IMR-90 (cell line): ENCODE results near the gene RNF2. TPM values are rescaled to one million over a fixed set of nuclear protein-coding genes. Genes with fewer than 3 reads are reported as not detected.

Experiments used
- ATAC-seq: fragments of 200-7000 bp; cut with Tn5 transposase; 2 replicates; pipeline ENCODE4 v1.9.1; 2020; ENCODE audit warnings: low read depth, mild to moderate bottlenecking, moderate library complexity
- BruUV-seq: library from RNA; stranded (reverse); fragments of 400-500 nt; replicated peaks from 2 replicates; lab custom pipeline; 2021; lab: Mats Ljungman, UMichigan
- CTCF ChIA-PET: fragments of 300-600 bp; formaldehyde crosslinking; extraction: SDS; loops from one replicate; lab custom pipeline; 2021; ENCODE audit warnings: antibody characterized with exemption; lab: Yijun Ruan, JAX
- POLR2A ChIA-PET: fragments of 300-600 bp; sonication (Branson Sonifier 250); formaldehyde crosslinking; loops from one replicate; lab custom pipeline; 2022; ENCODE audit warnings: antibody characterized with exemption; ENCODE audit not compliant: unreplicated experiment; lab: Charles Lee
- DNase-seq: peaks from one replicate; pipeline ENCODE4 v3.0.0; 2013
- H2AFZ ChIP-seq: replicated peaks from 2 replicates; pipeline ENCODE3; 2013; ENCODE audit warnings: low read length, mild to moderate bottlenecking; ENCODE audit not compliant: poor library complexity
- H2AK5ac ChIP-seq: 2 replicates; pipeline ENCODE4 v1.6.1; 2013; ENCODE audit warnings: low read depth, low read length, inconsistent platforms
- H2AK9ac ChIP-seq: replicated peaks from 2 replicates; pipeline ENCODE3; 2013; ENCODE audit warnings: mild to moderate bottlenecking, low read depth, low read length, moderate library complexity; ENCODE audit not compliant: poor library complexity
- H2BK120ac ChIP-seq: 2 replicates; pipeline ENCODE4 v1.6.1; 2013; ENCODE audit warnings: low read depth, low read length, inconsistent platforms
- H2BK15ac ChIP-seq: 3 replicates; pipeline ENCODE4 v1.6.1; 2013; ENCODE audit warnings: low read depth, low read length, inconsistent platforms
- H2BK20ac ChIP-seq: 2 replicates; pipeline ENCODE4 v1.6.1; 2013; ENCODE audit warnings: low read depth, mild to moderate bottlenecking, inconsistent platforms, low read length, moderate library complexity
- H2BK5ac ChIP-seq: 2 replicates; pipeline ENCODE4 v1.6.1; 2013; ENCODE audit warnings: mild to moderate bottlenecking, low read depth, low read length, inconsistent platforms; ENCODE audit not compliant: poor library complexity, severe bottlenecking
- H3K14ac ChIP-seq: replicated peaks from 2 replicates; pipeline ENCODE4 v1.6.1; 2013; ENCODE audit warnings: low read depth, low read length, inconsistent platforms
- H3K18ac ChIP-seq: 2 replicates; pipeline ENCODE4 v1.6.1; 2013; ENCODE audit warnings: low read depth, low read length, control low read depth
- H3K23ac ChIP-seq: 2 replicates; pipeline ENCODE4 v1.6.1; 2013; ENCODE audit warnings: low read depth, low read length, inconsistent platforms
- H3K27ac ChIP-seq: 2 replicates; pipeline ENCODE4 v1.5.1; 2013; ENCODE audit warnings: mild to moderate bottlenecking, control low read depth, low read length; ENCODE audit not compliant: insufficient read depth
- H3K27me3 ChIP-seq: 2 replicates; pipeline ENCODE4 v1.6.1; 2013; ENCODE audit warnings: low read length; ENCODE audit not compliant: control insufficient read depth, insufficient read depth
- H3K36me3 ChIP-seq: 2 replicates; pipeline ENCODE4 v1.6.1; 2013; ENCODE audit warnings: low read length, mixed read lengths; ENCODE audit not compliant: control insufficient read depth, insufficient read depth
- H3K4ac ChIP-seq: 2 replicates; pipeline ENCODE4 v1.6.1; 2013; ENCODE audit warnings: low read depth, low read length, inconsistent platforms
- H3K4me1 ChIP-seq: 2 replicates; pipeline ENCODE4 v1.6.1; 2013; ENCODE audit warnings: low read length, mixed read lengths; ENCODE audit not compliant: control insufficient read depth, insufficient read depth
- H3K4me2 ChIP-seq: 2 replicates; pipeline ENCODE4 v1.6.1; 2013; ENCODE audit warnings: low read depth, mild to moderate bottlenecking, control low read depth, low read length, moderate library complexity
- H3K4me3 ChIP-seq: 2 replicates; pipeline ENCODE4 v1.5.1; 2013; ENCODE audit warnings: low read depth, mild to moderate bottlenecking, control low read depth, low read length, moderate library complexity; ENCODE audit not compliant: insufficient read depth
- H3K56ac ChIP-seq: 2 replicates; pipeline ENCODE4 v1.6.1; 2013; ENCODE audit warnings: low read length, inconsistent platforms; ENCODE audit not compliant: insufficient read depth; ENCODE audit errors: extremely low read depth
- H3K79me1 ChIP-seq, 2 experiments: 2 replicates each; pipeline ENCODE4 v1.6.1; 2013; ENCODE audit warnings: low read length in 2 of 2, inconsistent platforms in 1 of 2, low read depth in 1 of 2
- H3K9ac ChIP-seq: 2 replicates; pipeline ENCODE4 v1.6.1; 2013; ENCODE audit warnings: low read depth, low read length, control low read depth
- H3K9me1 ChIP-seq: 2 replicates; pipeline ENCODE4 v1.6.1; 2013; ENCODE audit warnings: low read length, inconsistent platforms; ENCODE audit not compliant: insufficient read depth
- H3K9me3 ChIP-seq: 2 replicates; pipeline ENCODE4 v1.6.1; 2013; ENCODE audit warnings: low read length; ENCODE audit not compliant: control insufficient read depth, insufficient read depth
- H4K20me1 ChIP-seq: 2 replicates; pipeline ENCODE4 v1.6.1; 2013; ENCODE audit warnings: low read length, inconsistent platforms; ENCODE audit not compliant: insufficient read depth
- H4K5ac ChIP-seq: 2 replicates; pipeline ENCODE4 v1.6.1; 2013; ENCODE audit warnings: mild to moderate bottlenecking, low read depth, low read length, control low read depth
- H4K8ac ChIP-seq, 2 experiments: 2 replicates each; pipeline ENCODE4 v1.6.1; 2013; ENCODE audit warnings: low read depth in 2 of 2, low read length in 2 of 2, control low read depth in 1 of 2, inconsistent platforms in 1 of 2
- H4K91ac ChIP-seq: 2 replicates; pipeline ENCODE4 v1.6.1; 2013; ENCODE audit warnings: low read depth, low read length, inconsistent platforms; ENCODE audit not compliant: insufficient read depth
- BHLHE40 ChIP-seq: fragments of 150-350 bp; IDR thresholded peaks from 2 replicates; pipeline ENCODE4 v1.6.1; 2016; ENCODE audit warnings: mild to moderate bottlenecking, low read depth, low read length
- CEBPB ChIP-seq: IDR thresholded peaks from 2 replicates; pipeline ENCODE4 v1.6.1; 2012; ENCODE audit warnings: low read depth, low read length, improper control_type of control experiment
- CHD1 ChIP-seq: IDR thresholded peaks from 2 replicates; pipeline ENCODE4 v1.6.1; 2012; ENCODE audit warnings: low read depth, low read length, improper control_type of control experiment
- CTCF ChIP-seq: conservative IDR thresholded peaks from 2 replicates; pipeline ENCODE4 v1.5.1; 2012; ENCODE audit warnings: mild to moderate bottlenecking, low read depth, low read length, improper control_type of control experiment
- ELK1 ChIP-seq: fragments of 150-350 bp; IDR thresholded peaks from 2 replicates; pipeline ENCODE4 v1.6.1; 2016; ENCODE audit warnings: low read depth, mild to moderate bottlenecking, low read length, moderate library complexity, borderline replicate concordance
- FOS ChIP-seq: fragments of 150-350 bp; IDR thresholded peaks from 2 replicates; pipeline ENCODE4 v1.6.1; 2016; ENCODE audit warnings: low read depth, low read length
- MAFK ChIP-seq: IDR thresholded peaks from 2 replicates; pipeline ENCODE4 v1.6.1; 2012; ENCODE audit warnings: low read depth, low read length, improper control_type of control experiment
- MAZ ChIP-seq: IDR thresholded peaks from 2 replicates; pipeline ENCODE4 v1.6.1; 2012; ENCODE audit warnings: low read depth, mild to moderate bottlenecking, low read length, improper control_type of control experiment, moderate library complexity, borderline replicate concordance
- MXI1 ChIP-seq: IDR thresholded peaks from 2 replicates; pipeline ENCODE4 v1.6.1; 2012; ENCODE audit warnings: low read depth, mild to moderate bottlenecking, low read length, moderate library complexity, borderline replicate concordance
- NFE2L2 ChIP-seq: fragments of 150-350 bp; IDR thresholded peaks from 2 replicates; pipeline ENCODE4 v1.6.1; 2016; ENCODE audit warnings: low read depth, mild to moderate bottlenecking, low read length
- POLR2A ChIP-seq: IDR thresholded peaks from 2 replicates; pipeline ENCODE4 v1.6.1; 2012; ENCODE audit warnings: mild to moderate bottlenecking, low read depth, low read length
- RAD21 ChIP-seq: IDR thresholded peaks from 2 replicates; pipeline ENCODE4 v1.6.1; 2012; ENCODE audit warnings: low read length, improper control_type of control experiment
- RCOR1 ChIP-seq: IDR thresholded peaks from 2 replicates; pipeline ENCODE4 v1.6.1; 2012; ENCODE audit warnings: mild to moderate bottlenecking, low read length, improper control_type of control experiment; ENCODE audit not compliant: insufficient replicate concordance
- RFX5 ChIP-seq: IDR thresholded peaks from 2 replicates; pipeline ENCODE4 v1.8.0; 2012; ENCODE audit warnings: low read depth, mild to moderate bottlenecking, low read length, moderate library complexity
- SMC3 ChIP-seq: fragments of 150-350 bp; IDR thresholded peaks from 2 replicates; pipeline ENCODE4 v1.6.1; 2016; ENCODE audit warnings: low read depth, mild to moderate bottlenecking, antibody characterized with exemption, low read length, moderate library complexity
- USF2 ChIP-seq: fragments of 150-350 bp; IDR thresholded peaks from 2 replicates; pipeline ENCODE4 v1.6.1; 2017; ENCODE audit warnings: mild to moderate bottlenecking, antibody characterized with exemption, low read length, low read depth
- WGBS, 2 experiments: methylation state at CpG; one replicate each; pipeline versions ENCODE4 v1.1.5 to v1.1.7; 2013; ENCODE audit warnings: missing lambda C conversion rate in 2 of 2; ENCODE audit not compliant: insufficient read length in 1 of 2; ENCODE audit errors: extremely low coverage in 2 of 2; 5-methylcytosine and 5-hydroxymethylcytosine counted together
- dilution Hi-C: fragments of 300-500 bp; cut with HindIII; formaldehyde crosslinking; loops from one replicate; pipeline ENCODE4 v1.14.3; 2018; ENCODE audit warnings: low sequenced_read_pairs; ENCODE audit not compliant: unreplicated experiment
- in situ Hi-C: fragments of 300-500 bp; cut with MboI; formaldehyde crosslinking; loops from 3 replicates; pipeline ENCODE4 v1.14.3; 2019; ENCODE audit warnings: low sequenced_read_pairs, inconsistent platforms, mixed read lengths
- intact Hi-C: fragments of 100-400 bp; cut with micrococcal nuclease; formaldehyde crosslinking; loops from 2 replicates; pipeline ENCODE4 v1.10.0; 2022
- polyA plus RNA-seq, 3 experiments: library from polyadenylated mRNA; depleted of rRNA; stranded (reverse); fragments of >200 nt; gene quantifications; 2 replicates each; pipeline ENCODE4 v1.2.3, GENCODE V29; 2012; ENCODE audit warnings: low replicate concordance in 1 of 3
- total RNA-seq: library from RNA; depleted of rRNA; stranded (reverse); fragments of >200 nt; gene quantifications from 2 replicates; pipeline ENCODE4 v1.2.3, GENCODE V29; 2012

RNF2 gene
- total and polyA plus RNA-seq, 2 of the 4 experiments (the other 2 are of a cell fraction) = 22.6 to 48.8 TPM

- H4K91ac ChIP-seq = no peak overlapping the region
- H3K9ac ChIP-seq = no peak overlapping the region
- no peak overlapping the region for H3K56ac ChIP-seq
- H2AK5ac ChIP-seq = no peak overlapping the region
- no peak overlapping the region for H2BK15ac ChIP-seq
- H2BK120ac ChIP-seq = no peak overlapping the region
- no TSS peak for BruUV-seq
- no peak for DNase-seq
- H4K20me1 ChIP-seq = peaks cover 7% of the 10 kb centered on the region; the same call in 1 of the 2 replicates
- no peak overlapping the region for H3K18ac ChIP-seq
- no peaks in the 10 kb centered on the region for H3K9me1 ChIP-seq
- TF ChIP-seq FOS = no peak
- TF ChIP-seq USF2 = no peak
- TF ChIP-seq SMC3 = no peak
- TF ChIP-seq CHD1 = no peak
- no peak for TF ChIP-seq CTCF
- TF ChIP-seq ELK1 = no peak
- no peak for TF ChIP-seq MAFK
- no peak for TF ChIP-seq RFX5
- no peak for TF ChIP-seq POLR2A
- no peak for TF ChIP-seq NFE2L2
- TF ChIP-seq RCOR1 = no peak
- no peak for TF ChIP-seq CEBPB
- TF ChIP-seq MAZ = no peak
- no peak for TF ChIP-seq BHLHE40
- TF ChIP-seq RAD21 = no peak
- TF ChIP-seq MXI1 = no peak
- no peak overlapping the region for H2BK20ac ChIP-seq
- H3K27me3 ChIP-seq = no peaks in the 10 kb centered on the region
- no peak overlapping the region for H4K8ac ChIP-seq
- H2BK5ac ChIP-seq = no peak overlapping the region
- no peaks in the 10 kb centered on the region for H3K4me1 ChIP-seq
- POLR2A ChIA-PET = no interaction called here
- H3K79me1 ChIP-seq = peaks cover 3 to 9% of the 10 kb centered on the region in 2 experiments; a peak in 2 of 4 replicates
- H3K4ac ChIP-seq = no peak overlapping the region
- H2AK9ac ChIP-seq = no peak overlapping the region
- no peaks in the 10 kb centered on the region for H3K9me3 ChIP-seq
- dilution Hi-C loops = no loop called here
- no CpG with 5 or more reads among the region's 1 CpG for WGBS, 2 experiments
- H3K27ac ChIP-seq = no peak overlapping the region
- intact Hi-C loops = no loop called here
- no peak overlapping the region for H3K4me2 ChIP-seq
- H2AFZ ChIP-seq = no peak overlapping the region
- H4K5ac ChIP-seq = no peak overlapping the region
- H3K23ac ChIP-seq = no peak overlapping the region
- CTCF ChIA-PET = no interaction called here
- ATAC-seq = no peak
- no peaks in the 10 kb centered on the region for H3K36me3 ChIP-seq
- H3K14ac ChIP-seq = no peak overlapping the region
- in situ Hi-C loops = no loop called here
- H3K4me3 ChIP-seq = no peak overlapping the region
These were observed 3.6 kb upstream of the RNF2 start for GRCh38 chr1:185041742-185042141.
